Measurements from ENCODE around the gene B3GNT9.
A peak's percentile ranks its signal among the peaks of the same experiment; 100 is the strongest.

- peak; percentile 20 for TF ChIP-seq POLR2A (IDR thresholded peaks at IDR 0.05; ENCODE audit: borderline replicate concordance, extremely low read depth, insufficient read depth, insufficient read length)
- TF ChIP-seq EZH2phosphoT487 (IDR thresholded peaks at IDR 0.05; ENCODE audit: borderline replicate concordance), result no peak
- TF ChIP-seq CTCF (IDR thresholded peaks at IDR 0.05 in 2 of 3, conservative IDR thresholded peaks at IDR 0.05 in 1 of 3; ENCODE audit: borderline replicate concordance in 1 of 3, insufficient read depth in 1 of 3, low read depth in 2 of 3, low read length in 2 of 3), result peak in 2 of 3 experiments; percentile 31 to 48; a peak in 3 of 6 replicates
- no peak for TF ChIP-seq JUND (IDR thresholded peaks at IDR 0.05)
- no peak for TF ChIP-seq FOSL1 (IDR thresholded peaks at IDR 0.05; ENCODE audit: low read depth)
These were observed 49.0 kb upstream of the B3GNT9 start for GRCh38 chr16:67199808-67200198.

All from HCT116 (cell line).